ENCODE data around the gene TATDN2. TPM values are rescaled to one million over a fixed set of nuclear protein-coding genes. Genes with fewer than 3 reads are reported as not detected.
A peak's percentile ranks its signal among the peaks of the same experiment; 100 is the strongest.

Gene TATDN2
- total and polyA plus RNA-seq, 4 experiments from 2014 or later = 8.4 to 79.3 (median 48.1) TPM

DNA sequence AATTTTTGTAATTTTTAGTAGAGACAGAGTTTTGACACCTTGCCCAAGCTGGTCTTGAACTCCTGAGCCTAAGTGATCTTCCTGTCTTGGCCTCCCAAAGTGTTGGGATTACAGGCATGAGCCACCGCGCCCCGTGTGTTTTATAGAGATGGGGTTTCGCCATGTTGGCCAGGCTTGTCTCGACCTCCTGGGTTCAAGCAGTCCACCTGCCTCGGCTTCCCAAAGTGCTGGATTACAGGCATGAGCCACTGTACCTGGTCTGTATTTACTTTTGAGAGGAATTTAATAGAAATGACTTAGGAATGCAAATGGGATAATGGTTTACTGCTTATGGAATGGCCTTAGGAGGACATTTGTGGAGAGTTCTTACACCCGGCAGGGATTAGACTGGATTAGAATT is 10.8 kb downstream of the TATDN2 start:
- peaks cover 52 to 74% of the 10 kb centered on the region in 2 donors for H3K36me3 Mint-ChIP-seq
- peaks cover 0 to 1% (median 0%) of the 10 kb centered on the region in 8 donors for H3K9me3 Mint-ChIP-seq
- Histone ChIP-seq H3K9me3 (ENCODE audit: control insufficient read depth in 1 of 2, low read length in 2 of 2) (no peaks in the 10 kb centered on the region), H3K36me3 (ENCODE audit: insufficient read depth, low read length) (peaks cover 24% of the 10 kb centered on the region), H3K27ac (ENCODE audit: low read depth, low read length) (no peak overlapping the region), H3K4me1 (ENCODE audit: insufficient read depth, low read length) (peaks cover 69% of the 10 kb centered on the region), H3K4me3 (ENCODE audit: low read length in 2 of 2) (no peak overlapping the region), H3K27me3 (ENCODE audit: insufficient read depth, low read length) (no peaks in the 10 kb centered on the region)
- H3K27me3 Mint-ChIP-seq = no peaks in the 10 kb centered on the region
- ChIA-PET CTCF (ENCODE audit: partially characterized antibody) (no interaction called here), POLR2A (ENCODE audit: partially characterized antibody) (interaction anchor here (0.9 to 1.7 kb wide), 3 partner anchors 11 to 17 kb away, joined by 4 to 5 read pairs (median 4); partner anchors contain the start of gene TATDN2)
- intact Hi-C loops (cut with micrococcal nuclease) = no loop called here
- DNase-seq = no peak
- H3K4me1 Mint-ChIP-seq = peaks cover 46 to 82% (median 71%) of the 10 kb centered on the region in 4 donors
- no peak overlapping the region for H3K4me3 Mint-ChIP-seq
- H3K27ac Mint-ChIP-seq = peak overlapping the region; percentile 37 to 93 (median 72)

DNA sequence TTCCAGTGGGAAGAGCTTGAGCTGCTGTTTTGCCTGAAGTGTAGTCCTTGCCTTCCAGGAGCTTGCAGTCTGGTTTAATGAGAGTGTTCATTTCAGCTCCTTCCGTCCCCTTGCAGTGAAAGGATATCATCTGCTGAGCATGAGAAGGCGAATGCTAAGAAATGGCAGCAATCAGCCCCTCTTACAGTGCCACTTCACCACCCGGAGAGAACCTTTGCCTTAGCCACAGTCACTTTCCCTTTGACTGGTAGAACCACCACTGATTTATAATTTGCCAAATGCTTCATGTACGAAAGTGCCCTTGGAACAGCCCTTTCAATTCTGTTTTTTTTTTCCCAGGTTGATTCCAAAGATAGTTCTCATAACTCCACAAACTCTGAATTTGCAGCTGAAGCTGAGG is 11.5 kb downstream of the TATDN2 start:
- no peak overlapping the region for H3K4me3 ChIP-seq (ENCODE audit: low read length in 2 of 2)
- no peaks in the 10 kb centered on the region for H3K9me3 ChIP-seq (ENCODE audit: control insufficient read depth in 1 of 2, low read length in 2 of 2)
- peaks cover 0 to 1% (median 0%) of the 10 kb centered on the region in 8 donors for H3K9me3 Mint-ChIP-seq
- H3K36me3 Mint-ChIP-seq = peaks cover 49 to 70% of the 10 kb centered on the region in 2 donors
- intact Hi-C loops (cut with micrococcal nuclease) = no loop called here
- peaks cover 42 to 82% (median 69%) of the 10 kb centered on the region in 4 donors for H3K4me1 Mint-ChIP-seq
- POLR2A ChIA-PET (ENCODE audit: partially characterized antibody) = interaction anchor here (0.9 to 1.7 kb wide), 3 partner anchors 10 to 17 kb away, joined by 4 to 5 read pairs (median 4); partner anchors contain the start of gene TATDN2
- no peaks in the 10 kb centered on the region for H3K27me3 Mint-ChIP-seq
- no peaks in the 10 kb centered on the region for H3K27me3 ChIP-seq (ENCODE audit: insufficient read depth, low read length)
- CTCF ChIA-PET (ENCODE audit: partially characterized antibody) = no interaction called here
- H3K4me3 Mint-ChIP-seq = peak overlapping the region in 2 of 8 donors; percentile 5 to 6
- no peak for DNase-seq
- peaks cover 69% of the 10 kb centered on the region for H3K4me1 ChIP-seq (ENCODE audit: insufficient read depth, low read length)
- H3K27ac Mint-ChIP-seq = peak overlapping the region; percentile 72 to 92 (median 85)
- H3K36me3 ChIP-seq (ENCODE audit: insufficient read depth, low read length) = peaks cover 18% of the 10 kb centered on the region
- H3K27ac ChIP-seq (ENCODE audit: low read depth, low read length) = no peak overlapping the region

DNA sequence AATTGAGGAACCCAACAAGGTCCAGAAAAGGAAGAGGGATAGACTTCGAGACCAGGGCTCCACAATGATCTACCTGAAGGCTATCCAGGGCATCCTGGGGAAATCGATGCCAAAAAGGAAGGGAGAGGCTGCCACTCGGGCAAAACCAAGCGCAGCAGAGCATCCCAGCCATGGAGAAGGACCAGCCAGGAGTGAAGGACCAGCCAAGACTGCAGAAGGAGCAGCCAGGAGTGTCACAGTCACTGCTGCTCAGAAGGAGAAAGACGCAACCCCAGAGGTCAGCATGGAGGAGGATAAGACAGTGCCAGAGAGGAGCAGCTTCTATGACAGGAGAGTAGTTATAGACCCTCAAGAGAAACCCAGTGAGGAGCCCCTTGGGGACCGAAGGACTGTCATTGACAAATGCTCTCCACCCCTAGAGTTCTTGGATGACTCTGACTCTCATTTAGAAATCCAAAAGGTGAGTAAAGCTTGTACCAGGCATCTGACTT is 12.0 kb downstream of the TATDN2 start:
- H3K9me3 Mint-ChIP-seq = peaks cover 0 to 1% (median 0%) of the 10 kb centered on the region in 8 donors
- H3K27me3 Mint-ChIP-seq = no peaks in the 10 kb centered on the region
- H3K4me1 Mint-ChIP-seq = peaks cover 38 to 82% (median 68%) of the 10 kb centered on the region in 4 donors
- peaks cover 49 to 67% of the 10 kb centered on the region in 2 donors for H3K36me3 Mint-ChIP-seq
- H3K4me1 ChIP-seq (ENCODE audit: insufficient read depth, low read length) = peaks cover 67% of the 10 kb centered on the region
- POLR2A ChIA-PET (ENCODE audit: partially characterized antibody) = interaction anchor here (1.3 to 4.4 kb wide), 5 partner anchors 9 to 18 kb away, joined by 3 to 62 read pairs (median 5); partner anchors contain the start of gene TATDN2
- no peaks in the 10 kb centered on the region for H3K27me3 ChIP-seq (ENCODE audit: insufficient read depth, low read length)
- intact Hi-C loops (cut with micrococcal nuclease) = no loop called here
- peak overlapping the region; percentile 61 to 92 (median 85) for H3K27ac Mint-ChIP-seq
- H3K36me3 ChIP-seq (ENCODE audit: insufficient read depth, low read length) = peaks cover 18% of the 10 kb centered on the region
- H3K4me3 Mint-ChIP-seq = peak overlapping the region in 2 of 8 donors; percentile 5 to 6
- CTCF ChIA-PET (ENCODE audit: partially characterized antibody) = no interaction called here
- no peak for DNase-seq
- H3K27ac ChIP-seq (ENCODE audit: low read depth, low read length) = no peak overlapping the region
- H3K4me3 ChIP-seq (ENCODE audit: low read length in 2 of 2) = no peak overlapping the region
- no peaks in the 10 kb centered on the region for H3K9me3 ChIP-seq (ENCODE audit: control insufficient read depth in 1 of 2, low read length in 2 of 2)

DNA sequence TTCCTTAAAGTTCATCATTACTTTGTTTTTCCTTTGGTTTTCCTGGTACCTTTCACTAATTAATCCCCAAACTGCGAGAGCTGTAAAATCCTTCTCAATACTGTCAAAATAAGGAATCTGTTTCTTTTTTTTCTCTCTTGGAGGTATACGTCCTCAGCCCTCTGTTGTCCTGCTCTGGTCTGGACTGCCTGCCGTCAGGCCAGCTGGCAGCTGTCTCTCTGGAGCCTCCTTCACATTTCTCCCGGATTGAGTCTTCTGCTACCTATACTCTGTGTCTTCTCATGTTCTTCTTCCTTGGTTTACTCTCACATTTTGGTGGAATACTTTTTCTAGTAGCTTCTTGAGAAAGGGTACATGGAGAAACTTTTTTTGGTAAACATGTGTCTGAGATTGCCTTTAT is 13.8 kb downstream of the TATDN2 start:
- Mint-ChIP-seq H3K4me3 (peak overlapping the region in 4 of 8 donors; percentile 3 to 55 (median 26)), H3K4me1 (peaks cover 43 to 83% (median 67%) of the 10 kb centered on the region in 4 donors), H3K9me3 (no peaks in the 10 kb centered on the region), H3K27ac (peak overlapping the region; percentile 42 to 94 (median 83)), H3K36me3 (peaks cover 49 to 65% of the 10 kb centered on the region in 2 donors), H3K27me3 (no peaks in the 10 kb centered on the region)
- no peaks in the 10 kb centered on the region for H3K9me3 ChIP-seq (ENCODE audit: control insufficient read depth in 1 of 2, low read length in 2 of 2)
- no peak overlapping the region for H3K27ac ChIP-seq (ENCODE audit: low read depth, low read length)
- peaks cover 71% of the 10 kb centered on the region for H3K4me1 ChIP-seq (ENCODE audit: insufficient read depth, low read length)
- intact Hi-C loops (cut with micrococcal nuclease) = no loop called here
- no peaks in the 10 kb centered on the region for H3K27me3 ChIP-seq (ENCODE audit: insufficient read depth, low read length)
- H3K36me3 ChIP-seq (ENCODE audit: insufficient read depth, low read length) = peaks cover 20% of the 10 kb centered on the region
- no peak overlapping the region for H3K4me3 ChIP-seq (ENCODE audit: low read length in 2 of 2)
- DNase-seq = no peak
- ChIA-PET POLR2A (ENCODE audit: partially characterized antibody) (interaction anchor here (0.9 to 4.4 kb wide), 5 partner anchors 9 to 329 kb away, joined by 3 to 62 read pairs (median 9); partner anchors contain the start of genes BRK1, CRELD1 and TATDN2), CTCF (ENCODE audit: partially characterized antibody) (interaction anchor here (0.7 to 5.3 kb wide), 8 partner anchors 12 to 330 kb away, joined by 3 to 67 read pairs (median 6); partner anchors contain the start of genes IRAK2, TATDN2 and VHL)

DNA sequence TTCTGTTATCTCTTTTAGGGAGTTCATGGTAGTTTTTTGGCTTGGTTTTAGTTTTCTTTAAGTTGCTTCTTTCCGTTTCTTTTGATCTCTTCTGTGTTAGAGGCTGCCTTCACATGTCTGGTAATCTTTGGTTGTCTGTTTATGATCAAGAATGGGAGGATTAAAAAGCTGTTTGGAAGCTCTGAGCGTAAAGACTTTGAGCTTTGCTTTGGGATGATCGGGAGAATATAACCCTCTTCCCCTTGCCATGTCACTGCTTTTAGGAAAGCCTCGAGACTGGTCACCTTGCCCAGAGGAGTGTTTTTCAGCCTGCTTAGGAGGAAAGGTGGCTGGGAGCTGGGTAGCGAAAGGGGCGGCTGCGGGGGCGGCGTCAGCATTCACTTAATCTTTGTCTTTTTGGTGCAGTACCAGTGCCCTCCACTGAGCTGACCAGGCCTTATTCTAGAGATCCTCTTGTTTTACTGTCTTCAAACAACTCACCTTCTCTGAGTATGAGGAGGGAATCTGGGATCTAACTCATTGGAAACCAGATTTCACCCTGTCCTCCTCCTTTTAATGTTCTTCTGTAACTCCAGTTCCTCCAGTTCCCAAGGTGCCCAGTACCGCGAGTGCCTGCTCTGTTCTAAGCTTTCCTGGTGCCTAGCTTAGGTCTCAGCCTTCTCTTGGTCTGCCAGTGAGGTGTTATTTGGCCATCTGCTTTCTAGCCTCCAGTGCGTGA is 15.5 kb downstream of the TATDN2 start:
- Mint-ChIP-seq H3K4me3 (peak overlapping the region; percentile 72 to 91 (median 80)), H3K36me3 (peaks cover 58 to 69% of the 10 kb centered on the region in 2 donors), H3K27me3 (no peaks in the 10 kb centered on the region), H3K27ac (peak overlapping the region; percentile 78 to 97 (median 91)), H3K9me3 (no peaks in the 10 kb centered on the region), H3K4me1 (peaks cover 48 to 93% (median 76%) of the 10 kb centered on the region in 4 donors)
- ChIA-PET CTCF (ENCODE audit: partially characterized antibody) (interaction anchor here (0.7 to 5.3 kb wide), 30 partner anchors 8 to 832 kb away, joined by 3 to 67 read pairs (median 4); partner anchors contain the start of genes CRELD1, IRAK2, TATDN2 and VHL), POLR2A (ENCODE audit: partially characterized antibody) (interaction anchor here (0.7 to 4.4 kb wide), 22 partner anchors 9 to 868 kb away, joined by 3 to 62 read pairs (median 4); partner anchors contain the start of genes ARPC4, BRK1, CRELD1 and SEC13)
- Histone ChIP-seq H3K9me3 (ENCODE audit: control insufficient read depth in 1 of 2, low read length in 2 of 2) (no peaks in the 10 kb centered on the region), H3K27me3 (ENCODE audit: insufficient read depth, low read length) (no peaks in the 10 kb centered on the region), H3K4me3 (ENCODE audit: low read length in 2 of 2) (peak overlapping the region in 1 of 2 donors; percentile 22), H3K36me3 (ENCODE audit: insufficient read depth, low read length) (peaks cover 27% of the 10 kb centered on the region), H3K4me1 (ENCODE audit: insufficient read depth, low read length) (peaks cover 83% of the 10 kb centered on the region), H3K27ac (ENCODE audit: low read depth, low read length) (peak overlapping the region; percentile 64)
- intact Hi-C loops (cut with micrococcal nuclease) = loop anchor here (1.0 kb wide), 3 partner anchors 16 to 100 kb away; partner anchors contain the start of genes IRAK2 and TATDN2
- DNase-seq = peak; percentile 66 to 80 (median 71)

DNA sequence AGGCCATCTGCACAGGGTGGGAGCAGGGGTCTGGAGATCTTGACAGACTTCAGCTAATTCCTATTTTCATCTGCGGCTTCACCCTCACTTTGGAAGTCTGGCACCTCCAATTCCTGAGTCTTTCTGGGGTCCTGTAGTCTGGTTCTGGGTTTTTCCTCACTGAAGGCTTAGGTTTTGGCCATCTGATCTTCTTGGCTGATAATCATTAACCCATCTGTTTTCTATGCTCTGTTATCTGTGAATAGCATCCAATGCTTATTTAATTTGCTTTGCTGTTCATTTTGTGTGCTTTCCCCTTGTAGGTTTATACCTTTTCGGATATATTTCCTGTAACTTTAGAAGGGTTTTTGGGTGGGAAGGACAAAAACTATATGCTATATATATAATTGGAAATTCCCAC is 17.6 kb downstream of the TATDN2 start:
- Histone ChIP-seq H3K36me3 (ENCODE audit: insufficient read depth, low read length) (peaks cover 40% of the 10 kb centered on the region), H3K9me3 (ENCODE audit: control insufficient read depth in 1 of 2, low read length in 2 of 2) (no peaks in the 10 kb centered on the region), H3K4me3 (ENCODE audit: low read length in 2 of 2) (no peak overlapping the region), H3K4me1 (ENCODE audit: insufficient read depth, low read length) (peaks cover 84% of the 10 kb centered on the region), H3K27me3 (ENCODE audit: insufficient read depth, low read length) (no peaks in the 10 kb centered on the region), H3K27ac (ENCODE audit: low read depth, low read length) (peak overlapping the region; percentile 2)
- Mint-ChIP-seq H3K36me3 (peaks cover 51 to 71% of the 10 kb centered on the region in 2 donors), H3K4me3 (peak overlapping the region in 7 of 8 donors; percentile 38 to 67 (median 57)), H3K27me3 (no peaks in the 10 kb centered on the region), H3K27ac (peak overlapping the region in 6 of 7 donors; percentile 19 to 86 (median 80)), H3K9me3 (no peaks in the 10 kb centered on the region), H3K4me1 (peaks cover 45 to 94% (median 68%) of the 10 kb centered on the region in 4 donors)
- POLR2A ChIA-PET (ENCODE audit: partially characterized antibody) = no interaction called here
- CTCF ChIA-PET (ENCODE audit: partially characterized antibody) = interaction anchor here (0.7 to 5.3 kb wide), 6 partner anchors 10 to 320 kb away, joined by 3 to 67 read pairs (median 4); partner anchors contain the start of gene TATDN2
- intact Hi-C loops (cut with micrococcal nuclease) = no loop called here
- no peak for DNase-seq

Measured in CD4-positive, alpha-beta memory T cell (primary cell).